Airway epithelial cell (primary cell): ENCODE data around the gene RNF220. TPM values are rescaled to one million over a fixed set of nuclear protein-coding genes. Genes with fewer than 3 reads are reported as not detected.

Experiments
- total RNA-seq: library from RNA; depleted of rRNA; stranded (reverse); fragments of >200 nt; gene quantifications from 2 replicates; pipeline ENCODE4 v1.2.3, GENCODE V29; 2015

Gene RNF220
- total RNA-seq: 91.2 and 127 TPM in 2 replicates

DNA sequence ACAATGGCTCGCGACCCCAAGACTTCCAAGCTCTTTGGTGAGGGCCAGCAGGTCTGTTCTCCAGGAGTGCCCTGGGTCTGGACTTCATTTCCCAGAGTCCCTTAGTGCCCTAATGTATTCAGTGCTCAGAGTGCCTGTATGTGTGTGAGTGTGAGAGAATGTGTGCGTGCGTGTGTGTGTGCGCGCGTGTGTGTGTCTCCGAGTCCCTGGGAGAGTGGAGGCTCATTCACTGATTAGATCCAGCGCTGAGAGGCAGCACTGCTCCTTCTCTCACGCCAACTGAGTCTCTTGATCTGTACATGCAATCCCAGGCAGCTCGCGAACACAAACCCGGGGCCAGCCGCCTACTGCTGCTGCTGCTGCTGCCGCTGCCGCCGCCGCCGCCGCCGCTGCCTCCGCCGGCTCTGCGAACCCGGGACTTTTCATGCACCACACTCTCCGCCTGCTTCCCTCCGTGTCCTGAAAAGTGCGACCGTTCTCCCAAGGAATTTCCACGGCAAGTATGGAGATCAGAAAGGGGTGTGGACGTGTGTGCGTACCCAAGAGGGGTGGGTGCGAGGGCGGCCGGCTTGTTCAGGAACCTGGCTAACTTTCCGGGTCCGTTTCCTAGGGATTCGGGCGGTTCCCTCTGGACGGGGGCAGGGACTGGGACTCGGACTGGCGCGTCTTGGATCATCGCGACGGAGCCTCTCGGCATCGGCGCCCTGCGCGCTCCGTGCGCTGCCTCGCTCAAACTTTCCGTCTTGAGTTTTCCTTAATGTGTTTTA lies at the start of gene RNF220:
Gene RNF220, plus strand, starts transcription at position 225 of the 767 bp plus-strand sequence.

DNA sequence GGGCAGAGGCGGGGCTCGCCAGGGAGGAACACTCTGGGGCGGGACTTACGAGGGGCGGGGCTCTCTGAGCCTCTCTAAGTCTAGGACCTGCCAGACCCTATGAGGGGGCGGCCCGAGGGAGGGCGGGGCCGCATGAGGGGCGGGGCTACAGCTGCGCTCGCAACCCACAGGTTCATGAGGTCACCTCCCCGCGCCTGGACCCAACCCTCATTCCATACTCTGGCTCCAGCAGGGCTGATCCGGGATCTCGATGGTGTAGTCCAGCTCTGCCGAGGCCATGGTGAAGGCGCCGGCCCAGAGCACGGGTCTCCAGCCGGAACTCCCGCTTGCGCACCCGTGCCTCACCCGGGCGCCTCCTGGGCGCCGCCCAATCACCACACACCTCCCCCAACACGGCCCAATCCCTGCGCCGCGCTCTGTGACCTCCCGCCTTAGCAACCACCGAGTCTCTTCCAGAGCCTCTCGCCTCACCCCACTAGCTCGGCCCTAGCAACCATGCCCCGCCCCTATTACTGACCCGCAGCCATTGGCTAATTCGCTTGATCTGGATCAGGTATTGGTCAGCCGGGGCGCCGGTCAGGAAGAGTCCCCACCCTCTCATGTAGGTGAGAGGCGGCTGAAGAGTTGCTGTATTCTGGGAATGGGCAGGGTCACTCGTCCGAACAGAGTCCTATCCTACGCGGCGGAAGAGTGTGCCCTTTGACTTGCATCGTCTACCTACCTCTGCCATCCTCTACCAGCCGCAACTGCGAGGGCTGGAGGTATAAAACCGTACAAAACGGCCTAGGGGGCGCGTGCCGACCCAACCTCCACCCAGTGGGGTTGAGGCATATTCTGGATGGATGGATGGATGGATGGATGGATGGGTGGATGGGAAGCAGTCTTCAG lies 269.3 kb downstream of the RNF220 start, which contains the start of the genes ARMH1 and TMEM53:
Gene ARMH1, plus strand, starts transcription at position 602 of the 888 bp plus-strand sequence. CDS start 14,984 bp downstream, outside the sequence.
Gene TMEM53, minus strand, starts transcription at position 369 of the 888 bp plus-strand sequence. Its CDS starts 90 bp downstream, at position 279.

Other genes with a start within 250 kb of the RNF220 start
- gene DMAP1, start 191.8 kb upstream of the RNF220 start, total RNA-seq: 23.5 and 23.6 TPM in 2 replicates
- gene ERI3, start 50.0 kb upstream of the RNF220 start, total RNA-seq: 58.3 and 74.2 TPM in 2 replicates